Sigmoid colon (tissue), 3 donors: Measurements from ENCODE around the gene PER2.

Experiments used
- CTCF ChIP-seq, 4 experiments: fragments of 450-650 bp in 3 of 4; fragments of 200-600 bp in 1 of 4; IDR thresholded peaks; one replicate each; pipeline ENCODE4 v1.5.1; 2016 to 2019; ENCODE audit warnings: antibody characterized with exemption in 4 of 4, mild to moderate bottlenecking in 3 of 4, moderate library complexity in 2 of 4
- POLR2A ChIP-seq, 2 donors: fragments of 450-650 bp; IDR thresholded peaks; one replicate each; pipeline ENCODE4 v1.6.1; 2016; ENCODE audit warnings: antibody characterized with exemption in 2 of 2, mild to moderate bottlenecking in 2 of 2, moderate library complexity in 2 of 2

GRCh38 chr2:238237431-238238135 lies 50.8 kb downstream of the PER2 start:
- TF ChIP-seq CTCF (IDR thresholded peaks at IDR 0.05) (no peak), POLR2A (IDR thresholded peaks at IDR 0.05) (no peak)
